ENCODE measurements around the gene FHIT.

DNA sequence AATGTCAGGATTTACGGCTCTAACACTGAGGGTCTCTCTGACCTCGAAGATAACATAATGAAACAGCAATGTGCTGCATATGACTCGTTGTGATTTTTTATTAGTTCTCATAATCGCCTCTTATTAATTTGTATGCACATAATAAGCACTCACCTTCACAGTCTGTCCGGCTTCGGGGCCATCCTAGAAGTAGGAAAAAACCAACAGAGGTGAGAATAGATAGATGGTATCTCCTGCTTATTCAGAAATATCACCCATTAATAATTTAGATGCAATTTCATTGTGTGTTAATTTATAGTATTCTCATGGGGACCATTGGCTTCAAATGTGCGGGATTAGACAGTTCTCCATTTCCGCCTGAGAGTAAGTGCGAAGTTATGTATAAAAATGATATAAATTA, 1240.0 kb downstream of the FHIT start:
- TF ChIP-seq EP300 (IDR thresholded peaks at IDR 0.05; ENCODE audit: low read depth) (no peak), POLR2AphosphoS5 (IDR thresholded peaks at IDR 0.05) (no peak), POLR2A (IDR thresholded peaks at IDR 0.05) (no peak)
- TF ChIP-seq, protein P1, sequence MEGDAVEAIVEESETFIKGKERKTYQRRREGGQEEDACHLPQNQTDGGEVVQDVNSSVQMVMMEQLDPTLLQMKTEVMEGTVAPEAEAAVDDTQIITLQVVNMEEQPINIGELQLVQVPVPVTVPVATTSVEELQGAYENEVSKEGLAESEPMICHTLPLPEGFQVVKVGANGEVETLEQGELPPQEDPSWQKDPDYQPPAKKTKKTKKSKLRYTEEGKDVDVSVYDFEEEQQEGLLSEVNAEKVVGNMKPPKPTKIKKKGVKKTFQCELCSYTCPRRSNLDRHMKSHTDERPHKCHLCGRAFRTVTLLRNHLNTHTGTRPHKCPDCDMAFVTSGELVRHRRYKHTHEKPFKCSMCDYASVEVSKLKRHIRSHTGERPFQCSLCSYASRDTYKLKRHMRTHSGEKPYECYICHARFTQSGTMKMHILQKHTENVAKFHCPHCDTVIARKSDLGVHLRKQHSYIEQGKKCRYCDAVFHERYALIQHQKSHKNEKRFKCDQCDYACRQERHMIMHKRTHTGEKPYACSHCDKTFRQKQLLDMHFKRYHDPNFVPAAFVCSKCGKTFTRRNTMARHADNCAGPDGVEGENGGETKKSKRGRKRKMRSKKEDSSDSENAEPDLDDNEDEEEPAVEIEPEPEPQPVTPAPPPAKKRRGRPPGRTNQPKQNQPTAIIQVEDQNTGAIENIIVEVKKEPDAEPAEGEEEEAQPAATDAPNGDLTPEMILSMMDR (IDR thresholded peaks at IDR 0.05), result no peak

Data from transverse colon (tissue), 4 donors.